GM18951 (cell line): Measurements from ENCODE around the gene ZNF618.

Source experiments
- POLR2A ChIP-seq: IDR thresholded peaks from 4 replicates; pipeline ENCODE4 v1.6.1; 2011; ENCODE audit warnings: mild to moderate bottlenecking; ENCODE audit not compliant: insufficient read length, insufficient read depth; ENCODE audit errors: extremely low read depth
- in situ Hi-C: fragments of 300-500 bp; cut with MboI; formaldehyde crosslinking; loops from one replicate; pipeline ENCODE4 v1.12.0; 2022; ENCODE audit warnings: low sequenced_read_pairs, mixed read lengths, inconsistent platforms; ENCODE audit not compliant: unreplicated experiment

The ZNF618 gene

GRCh38 chr9:113888976-113889375, 12.9 kb downstream of the ZNF618 start:
- no peak for TF ChIP-seq POLR2A
- in situ Hi-C loops = no loop called here

- in situ Hi-C loops = no loop called here
- TF ChIP-seq POLR2A = no peak
These were observed 14.6 kb downstream of the ZNF618 start for GRCh38 chr9:113890704-113891103.

- in situ Hi-C loops = no loop called here
- TF ChIP-seq POLR2A = no peak
These were observed 16.9 kb downstream of the ZNF618 start for GRCh38 chr9:113892861-113893491.

GRCh38 chr9:113894166-113894565, 18.1 kb downstream of the ZNF618 start:
- TF ChIP-seq POLR2A = no peak
- in situ Hi-C loops = no loop called here

- TF ChIP-seq POLR2A = no peak
- in situ Hi-C loops = no loop called here
These were observed 19.4 kb downstream of the ZNF618 start for GRCh38 chr9:113895526-113895925.

DNA sequence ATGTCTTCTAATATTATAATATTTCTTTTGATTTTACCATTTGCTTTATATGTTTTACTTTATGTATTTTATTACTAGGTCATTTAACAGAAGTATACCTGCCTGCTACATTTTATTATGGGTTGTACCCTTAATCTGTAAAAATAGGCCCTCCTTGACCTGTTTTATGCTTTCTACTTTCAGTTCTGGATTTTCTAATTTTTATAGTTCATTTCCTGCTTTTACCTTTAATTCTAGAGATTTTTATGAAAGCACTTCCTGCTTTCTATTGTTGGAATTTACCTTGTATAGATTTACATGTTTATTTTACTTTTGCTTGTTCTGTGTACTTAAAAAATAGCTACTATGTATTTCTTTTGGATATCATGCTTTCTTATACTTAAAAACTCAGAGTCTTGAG, 20.6 kb downstream of the ZNF618 start:
- in situ Hi-C loops = no loop called here
- no peak for TF ChIP-seq POLR2A

DNA sequence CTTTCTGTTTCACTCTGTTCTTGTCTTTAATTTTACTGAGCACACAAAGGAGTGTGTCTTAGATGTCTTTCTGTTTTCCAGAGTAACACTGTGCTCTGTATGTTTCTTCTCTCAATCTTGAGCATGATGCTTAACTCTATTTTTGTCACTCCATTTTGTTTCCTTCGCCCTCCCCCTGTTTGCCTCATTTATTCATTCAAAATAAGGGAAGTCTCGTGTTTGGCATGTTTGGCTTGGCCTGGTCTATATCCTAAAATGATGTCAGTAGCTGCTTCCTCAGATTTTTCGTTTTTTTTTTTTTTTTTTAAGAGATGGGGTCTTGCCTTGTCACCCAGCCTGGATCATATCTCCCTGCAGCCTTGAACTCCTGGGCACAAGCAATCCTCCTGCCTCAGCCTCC, 22.0 kb downstream of the ZNF618 start:
- TF ChIP-seq POLR2A = no peak
- in situ Hi-C loops = no loop called here

GRCh38 chr9:113898596-113898995, 22.5 kb downstream of the ZNF618 start:
- in situ Hi-C loops = no loop called here
- no peak for TF ChIP-seq POLR2A

- no peak for TF ChIP-seq POLR2A
- in situ Hi-C loops = no loop called here
These were observed 23.1 kb downstream of the ZNF618 start for GRCh38 chr9:113899205-113899604.

DNA sequence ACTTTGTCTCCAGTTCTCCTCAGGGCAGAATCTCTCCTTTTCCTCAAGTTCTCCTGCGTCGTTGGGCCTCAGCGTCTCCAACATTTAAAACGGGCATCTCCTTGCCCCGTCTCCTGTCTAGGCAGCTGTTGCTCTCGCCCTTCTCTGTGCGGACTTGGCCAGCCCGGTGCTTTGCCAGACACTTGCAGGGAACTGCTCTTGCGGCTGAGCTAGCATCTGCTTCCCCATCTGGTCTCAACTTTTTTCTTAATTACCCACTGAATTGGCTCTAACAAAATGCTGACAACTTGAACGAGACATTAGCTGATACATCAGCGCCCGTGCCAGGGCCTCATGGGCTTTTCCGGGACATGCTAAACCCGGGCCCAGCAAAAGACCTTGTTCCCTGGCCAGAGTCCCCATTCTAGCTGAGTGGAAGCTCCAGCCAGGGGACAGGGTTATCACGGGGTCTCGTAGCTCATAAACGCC, 25.1 kb downstream of the ZNF618 start:
- in situ Hi-C loops = no loop called here
- TF ChIP-seq POLR2A = no peak

GRCh38 chr9:113903514-113904077, 27.5 kb downstream of the ZNF618 start:
- TF ChIP-seq POLR2A = no peak
- in situ Hi-C loops = no loop called here

DNA sequence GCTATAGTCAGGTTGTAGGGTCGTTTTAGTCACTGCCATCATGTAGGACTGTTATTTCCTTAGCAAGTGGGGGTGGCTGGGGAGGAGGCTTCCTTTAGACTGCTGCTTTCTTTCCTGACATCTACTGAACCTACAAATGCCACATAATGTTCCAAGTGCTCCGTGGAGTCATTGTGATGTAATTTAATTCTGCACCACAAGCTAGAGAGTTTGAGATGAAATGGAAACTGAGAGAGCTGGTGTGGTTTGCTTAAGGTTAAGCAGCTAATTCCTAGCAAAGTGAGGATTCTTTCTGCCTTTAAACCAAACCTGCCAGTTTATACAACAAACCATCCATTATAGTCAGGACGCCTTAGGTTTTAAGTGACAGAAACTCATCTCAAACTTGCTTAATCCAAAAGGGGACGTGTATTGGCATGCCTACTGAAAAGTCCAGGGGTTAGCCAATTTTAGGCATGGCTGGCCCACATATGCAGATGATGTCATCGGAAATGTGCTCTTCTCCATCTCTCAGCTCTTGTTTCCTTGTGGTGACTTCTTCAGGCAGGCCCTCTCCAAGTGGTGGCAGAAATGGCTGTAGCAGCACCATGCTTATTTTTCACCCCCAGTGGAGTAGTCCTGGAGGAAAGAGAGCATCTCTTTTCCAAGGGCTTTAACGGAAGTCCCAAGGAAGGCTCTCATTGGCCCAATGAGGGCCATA, 30.5 kb downstream of the ZNF618 start:
- in situ Hi-C loops = no loop called here
- no peak for TF ChIP-seq POLR2A

DNA sequence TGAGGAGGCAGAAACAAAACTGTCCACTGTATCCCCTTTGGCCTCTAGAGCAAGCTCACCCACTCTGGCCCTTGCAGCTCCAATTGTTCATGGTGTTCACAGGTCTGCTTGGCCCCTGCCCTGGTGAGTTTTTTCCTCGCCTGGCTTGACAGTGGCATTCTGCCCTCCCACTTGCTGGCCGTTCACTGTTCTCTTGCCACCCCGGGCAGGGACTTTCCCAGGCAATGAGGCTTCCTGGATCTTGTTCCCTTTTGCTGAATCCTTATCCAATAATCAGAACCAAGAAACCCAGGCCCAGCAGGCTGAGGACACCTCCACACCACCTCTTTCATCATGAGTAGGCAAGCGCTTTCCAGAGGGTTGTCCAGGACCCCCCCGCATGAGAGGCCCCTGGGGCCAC, 31.2 kb downstream of the ZNF618 start:
- TF ChIP-seq POLR2A = no peak
- in situ Hi-C loops = no loop called here

- TF ChIP-seq POLR2A = no peak
- in situ Hi-C loops = no loop called here
These were observed 33.3 kb downstream of the ZNF618 start for GRCh38 chr9:113909421-113909820.

- in situ Hi-C loops = no loop called here
- TF ChIP-seq POLR2A = no peak
These were observed 34.0 kb downstream of the ZNF618 start for GRCh38 chr9:113910036-113910639.
